Left colon (tissue), 2 donors: ENCODE data around the gene ARHGAP42. TPM values are rescaled to one million over a fixed set of nuclear protein-coding genes. Genes with fewer than 3 reads are reported as not detected.
"Not testable (repeated sequence)": the region's sequence is repeated elsewhere in the genome, so short reads cannot be mapped to it uniquely, and the experiment has no call there.

Experiments
- ATAC-seq: fragments of 200-7000 bp; cut with Tn5 transposase; one replicate; pipeline ENCODE4 v1.9.1; 2020; ENCODE audit warnings: mild to moderate bottlenecking, moderate library complexity
- DNase-seq, 2 donors: peaks; one replicate each; pipeline ENCODE4 v3.0.0-alpha.2; 2020
- intact Hi-C, 2 donors: fragments of 100-400 bp; cut with DNase I in 1 of 2; cut with micrococcal nuclease in 1 of 2; formaldehyde crosslinking; loops; one replicate each; pipeline versions ENCODE4 v1.11.2 to v1.14.0; 2022; cut with DNase I, micrococcal nuclease
- total RNA-seq, 2 donors: library from RNA; stranded (reverse); fragmentation: NEBNext Ultra II Directional; extraction: Animal tissue kit (Norgen Biotek cat#: 25700); gene quantifications; one replicate each; pipeline ENCODE4 v1.2.1, GENCODE V29; 2021
- donor health status: DM: no; HTN: no; CAD: no.
- donor health status: DM: yes; HTN: yes; CAD: no.

The ARHGAP42 gene
- total RNA-seq, 2 donors from 2014 or later = 29.0 to 44.8 TPM

DNA sequence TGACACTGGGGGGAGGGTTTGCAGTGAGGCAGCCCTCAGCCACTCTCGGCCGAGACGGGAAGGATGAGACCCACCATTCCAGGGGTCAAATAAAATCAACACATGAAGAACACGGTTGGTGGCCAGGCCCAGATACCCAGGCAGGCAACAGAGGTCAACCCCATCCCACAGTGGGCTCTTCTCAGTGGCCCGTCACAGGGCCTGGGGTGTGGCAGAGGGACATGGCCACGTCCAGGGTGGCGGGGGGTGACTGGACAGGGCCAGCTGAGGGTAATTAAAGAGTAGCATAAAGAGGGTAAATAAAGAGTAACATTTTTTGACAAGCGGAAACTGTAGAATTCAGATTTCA is 188.4 kb downstream of the ARHGAP42 start:
- ATAC-seq (no peak), DNase-seq (no peak)
- intact Hi-C loops = no loop called here

DNA sequence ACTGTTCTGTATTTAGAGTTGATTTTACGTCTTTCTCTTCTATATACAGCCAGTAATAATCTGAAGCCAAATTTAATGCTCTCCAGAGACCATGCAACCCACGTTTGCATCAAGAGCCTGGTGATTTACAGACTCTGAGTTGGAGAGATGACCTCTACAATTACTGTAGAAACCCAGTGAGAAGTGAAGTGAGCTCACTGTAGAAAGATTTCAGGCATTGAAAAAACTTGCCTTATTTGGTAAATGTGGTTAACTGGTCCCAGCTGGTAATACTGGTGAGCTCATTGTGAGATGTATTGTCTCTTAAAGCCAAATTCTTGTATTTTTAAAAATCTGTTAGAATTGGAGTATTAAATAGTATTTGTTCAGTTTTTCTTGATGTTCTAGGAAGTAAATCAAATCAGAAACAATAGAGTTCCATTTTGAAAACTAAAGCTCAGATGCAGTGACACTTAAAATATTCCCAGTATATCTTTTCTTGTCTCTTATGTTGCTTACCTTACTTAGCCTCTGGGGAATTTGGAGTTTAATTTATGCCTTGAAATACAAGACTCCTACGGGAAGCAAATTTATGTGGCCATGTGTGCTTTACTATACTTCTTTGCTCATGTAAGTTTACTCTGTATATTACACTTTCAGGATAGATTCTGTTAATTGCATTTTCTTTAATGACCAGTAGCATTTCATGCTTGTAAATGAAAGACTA is 189.9 kb downstream of the ARHGAP42 start:
- ATAC-seq = no peak
- no peak for DNase-seq
- intact Hi-C loops = no loop called here

DNA sequence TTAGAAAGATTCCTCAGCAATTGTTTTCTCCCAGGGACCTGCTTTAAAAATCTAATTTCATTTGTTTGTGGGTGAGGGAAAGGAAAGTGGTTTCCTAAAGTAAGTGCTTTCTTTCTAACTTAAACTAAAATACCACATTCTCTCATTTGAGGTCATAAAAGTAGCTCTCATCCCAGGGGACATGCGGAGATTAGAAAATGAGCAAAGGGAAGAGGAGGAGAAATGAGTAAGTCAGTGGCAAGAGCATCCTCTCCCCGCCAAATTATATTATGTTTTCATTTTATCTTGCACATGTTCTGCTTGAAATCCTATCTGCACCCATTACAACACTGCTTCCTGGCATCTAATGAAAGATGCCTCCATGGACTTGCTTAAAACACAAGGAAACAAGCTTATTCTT is 191.4 kb downstream of the ARHGAP42 start:
- ATAC-seq = no peak
- no peak for DNase-seq
- intact Hi-C loops = no loop called here

DNA sequence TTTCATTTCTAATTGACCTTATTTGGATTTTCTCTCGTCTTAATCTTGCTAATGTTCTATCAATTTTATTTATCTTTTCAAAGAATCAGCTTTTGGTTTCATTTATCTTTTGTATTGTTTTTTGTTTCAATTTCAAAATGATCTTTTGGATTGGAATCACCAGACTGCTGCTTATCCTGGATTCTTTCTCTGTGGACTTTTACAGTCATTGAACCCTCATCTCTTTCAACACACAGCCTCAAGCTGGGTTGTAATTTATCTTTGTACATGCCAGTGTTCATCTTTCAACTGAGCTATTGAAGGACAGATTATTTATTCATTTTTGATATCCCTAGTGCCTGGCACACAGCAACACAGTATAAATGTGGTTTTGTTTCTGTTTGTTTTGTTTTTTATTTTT is 195.9 kb downstream of the ARHGAP42 start:
- ATAC-seq = no peak

DNA sequence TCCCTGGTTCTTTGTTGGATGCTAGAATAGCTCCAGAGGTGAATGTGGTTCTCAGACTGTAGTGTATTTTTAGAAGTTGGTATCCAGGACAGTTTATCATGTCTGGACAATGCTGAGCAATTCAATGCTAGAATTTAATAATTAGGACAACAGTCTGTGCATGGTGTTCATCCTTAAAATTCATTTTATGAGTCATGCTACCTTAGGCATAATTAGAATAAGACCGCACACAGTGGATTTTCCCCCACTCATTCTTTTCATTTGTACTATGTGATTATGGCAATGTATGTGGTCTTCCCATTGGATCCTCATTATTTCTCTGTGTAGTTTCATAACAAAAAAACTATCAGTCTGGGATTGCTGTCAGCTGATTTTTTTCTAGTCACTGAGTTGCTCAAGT is 196.7 kb downstream of the ARHGAP42 start:
- intact Hi-C loops = no loop called here
- no peak for DNase-seq
- ATAC-seq = no peak

More for the DNA sequence above, 195.9 kb downstream of the ARHGAP42 start:
- intact Hi-C loops = no loop called here
- DNase-seq = no peak

DNA sequence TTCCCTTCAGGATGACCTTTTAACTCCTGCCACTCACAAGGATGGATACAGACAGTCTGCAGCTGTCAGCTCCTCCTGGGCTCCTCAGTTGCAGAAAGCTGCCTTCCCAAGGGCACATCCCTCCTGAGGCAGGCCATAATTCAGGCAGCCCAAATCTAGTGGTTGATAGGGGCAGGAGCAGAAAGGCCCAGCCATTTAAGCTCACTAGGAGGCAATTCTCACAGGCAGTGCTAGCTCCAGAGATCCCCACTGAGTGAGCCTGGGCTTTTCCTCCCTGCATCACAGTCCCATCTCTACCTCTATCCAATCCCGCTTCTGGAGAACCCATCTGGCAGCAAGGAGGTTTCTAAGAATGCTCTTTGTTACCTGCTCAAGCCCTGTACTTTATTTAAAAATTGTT is 200.6 kb downstream of the ARHGAP42 start:
- ATAC-seq (no peak), DNase-seq (no peak)
- intact Hi-C loops = no loop called here

DNA sequence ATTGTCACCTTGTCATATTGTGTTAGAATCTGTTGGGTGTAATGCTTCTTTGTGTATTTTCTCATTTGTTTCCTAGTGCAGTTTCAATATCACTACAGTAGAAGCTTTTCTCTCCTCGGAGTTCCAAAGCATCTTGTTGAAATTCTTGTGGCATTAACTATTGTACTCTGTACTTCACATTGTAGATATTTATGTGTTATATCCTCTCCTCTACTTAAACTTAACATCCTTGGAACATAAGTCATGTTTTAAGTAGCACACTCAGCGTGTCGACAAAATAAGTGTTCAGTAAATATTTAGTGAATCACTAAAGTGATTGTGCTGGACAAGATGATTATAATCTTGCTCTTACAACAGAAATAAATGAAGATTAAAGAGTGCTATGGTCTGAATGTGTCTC is 201.7 kb downstream of the ARHGAP42 start:
- DNase-seq (no peak), ATAC-seq (no peak)
- intact Hi-C loops = no loop called here

DNA sequence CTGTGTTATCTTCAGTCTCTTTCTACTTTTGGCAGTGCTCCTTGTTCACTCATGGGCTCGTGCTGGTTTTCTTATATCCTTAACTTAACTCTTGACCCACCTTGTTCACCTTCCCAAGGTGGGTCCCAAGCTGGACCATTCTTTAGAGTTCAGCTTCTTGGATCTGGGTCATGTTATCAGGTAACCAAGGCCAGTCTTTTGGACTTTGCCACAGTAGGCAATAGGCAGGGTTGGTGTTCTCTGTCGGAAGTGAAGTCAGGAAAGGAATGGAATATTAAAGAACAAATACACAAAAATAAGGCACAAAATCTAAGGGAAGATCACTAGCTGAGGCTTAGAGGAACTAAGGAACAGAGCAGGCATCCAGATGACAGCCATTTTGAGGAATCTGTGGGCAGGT is 202.7 kb downstream of the ARHGAP42 start:
- no peak for DNase-seq
- ATAC-seq = no peak
- intact Hi-C loops = no loop called here

DNA sequence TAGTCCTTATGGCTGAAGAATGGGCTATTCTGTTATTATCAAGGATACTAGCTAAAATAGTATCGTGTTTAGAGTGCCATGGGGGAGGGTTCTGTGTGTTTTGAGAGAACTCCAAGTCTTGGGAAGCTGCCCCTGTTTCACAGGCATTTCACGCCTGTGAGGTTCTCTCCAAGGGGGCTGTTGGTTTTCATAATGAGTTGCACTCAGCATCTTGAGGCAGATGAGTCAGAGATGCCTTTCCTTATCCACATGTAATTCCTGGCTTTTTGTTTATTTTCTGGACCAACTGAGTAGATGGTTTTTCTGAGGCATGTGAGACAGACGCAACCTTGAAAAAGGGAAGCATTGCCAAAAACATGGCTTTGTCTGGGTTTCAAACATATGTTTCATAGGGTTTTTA is 203.7 kb downstream of the ARHGAP42 start:
- intact Hi-C loops = no loop called here
- ATAC-seq (no peak), DNase-seq (no peak)

DNA sequence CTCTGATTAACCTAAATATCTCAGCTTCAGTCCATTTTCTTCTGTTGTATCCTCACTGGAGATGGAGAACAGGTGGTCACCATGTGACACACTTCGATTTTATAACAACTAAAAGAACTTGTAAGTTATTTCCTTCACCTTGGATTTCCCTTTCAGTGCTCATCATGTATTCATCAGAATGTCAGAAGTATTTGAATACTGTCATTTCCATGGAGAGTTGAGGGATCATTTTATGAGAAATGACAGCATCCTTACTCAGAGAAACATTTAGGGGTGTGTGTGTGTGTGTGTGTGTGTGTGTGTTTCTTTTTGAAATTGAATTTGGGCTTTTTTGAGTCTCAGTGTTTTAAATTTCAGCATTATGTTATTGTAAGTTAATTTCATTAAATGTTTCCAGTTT is 205.8 kb downstream of the ARHGAP42 start:
- ATAC-seq = no peak
- intact Hi-C loops = no loop called here
- no peak for DNase-seq

DNA sequence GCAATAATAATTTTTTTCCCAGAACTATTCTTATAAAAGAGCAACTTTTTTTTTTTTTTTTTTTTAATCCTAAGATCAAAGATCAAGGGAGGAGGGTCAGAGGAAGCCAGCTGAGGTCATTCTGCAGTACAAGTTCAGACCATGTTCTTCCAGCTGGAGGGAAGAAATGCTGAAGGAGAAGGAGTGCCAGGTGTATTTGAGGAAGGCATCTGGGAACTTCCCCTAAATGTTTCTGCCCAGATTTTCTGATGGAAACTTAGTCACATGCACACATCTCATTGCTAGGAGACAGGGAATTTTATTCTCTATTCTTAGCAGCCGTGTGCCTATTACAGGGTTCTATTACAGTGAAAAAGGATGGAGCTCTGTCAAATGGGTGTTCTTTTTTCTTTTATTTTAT is 208.4 kb downstream of the ARHGAP42 start:
- DNase-seq (no peak), ATAC-seq (no peak)
- intact Hi-C loops = no loop called here

DNA sequence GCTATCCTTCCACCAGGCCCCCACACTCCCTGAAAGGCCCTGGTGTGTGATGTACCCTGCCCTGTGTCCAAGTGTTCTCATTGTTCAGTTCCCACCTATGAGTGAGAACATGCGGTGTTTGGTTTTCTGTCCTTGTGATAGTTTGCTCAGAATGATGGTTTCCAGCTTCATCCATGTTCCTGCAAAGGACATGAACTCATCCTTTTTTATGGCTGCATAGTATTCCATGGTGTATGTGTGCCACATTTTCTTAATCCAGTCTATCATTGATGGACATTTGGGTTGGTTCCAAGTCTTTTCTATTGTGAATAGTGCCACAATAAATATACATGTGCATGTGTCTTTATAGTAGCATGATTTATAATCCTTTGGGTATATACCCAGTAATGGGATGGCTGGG is 208.9 kb downstream of the ARHGAP42 start:
- intact Hi-C loops, DNase-seq, ATAC-seq: not testable (repeated sequence)

DNA sequence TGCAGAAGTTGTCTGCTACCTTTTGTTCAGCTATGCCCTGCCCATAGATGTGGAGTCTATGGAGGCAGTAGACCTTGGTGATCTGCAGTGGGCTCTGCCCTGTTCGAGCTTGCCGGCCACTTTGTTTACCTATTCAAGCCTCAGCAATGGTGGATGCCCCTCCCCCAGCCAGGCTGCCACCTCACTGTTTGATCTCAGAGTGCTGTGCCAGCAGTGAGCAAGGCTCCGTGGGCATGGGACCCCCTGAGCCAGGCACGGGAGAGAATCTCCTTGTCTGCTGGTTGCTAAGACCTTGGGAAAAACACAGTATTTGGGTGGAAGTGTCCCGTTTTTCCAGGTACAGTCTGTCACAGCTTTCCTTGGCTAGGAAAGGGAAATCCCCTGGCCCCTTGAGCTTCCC is 214.4 kb downstream of the ARHGAP42 start:
- intact Hi-C loops = not testable (repeated sequence)

DNA sequence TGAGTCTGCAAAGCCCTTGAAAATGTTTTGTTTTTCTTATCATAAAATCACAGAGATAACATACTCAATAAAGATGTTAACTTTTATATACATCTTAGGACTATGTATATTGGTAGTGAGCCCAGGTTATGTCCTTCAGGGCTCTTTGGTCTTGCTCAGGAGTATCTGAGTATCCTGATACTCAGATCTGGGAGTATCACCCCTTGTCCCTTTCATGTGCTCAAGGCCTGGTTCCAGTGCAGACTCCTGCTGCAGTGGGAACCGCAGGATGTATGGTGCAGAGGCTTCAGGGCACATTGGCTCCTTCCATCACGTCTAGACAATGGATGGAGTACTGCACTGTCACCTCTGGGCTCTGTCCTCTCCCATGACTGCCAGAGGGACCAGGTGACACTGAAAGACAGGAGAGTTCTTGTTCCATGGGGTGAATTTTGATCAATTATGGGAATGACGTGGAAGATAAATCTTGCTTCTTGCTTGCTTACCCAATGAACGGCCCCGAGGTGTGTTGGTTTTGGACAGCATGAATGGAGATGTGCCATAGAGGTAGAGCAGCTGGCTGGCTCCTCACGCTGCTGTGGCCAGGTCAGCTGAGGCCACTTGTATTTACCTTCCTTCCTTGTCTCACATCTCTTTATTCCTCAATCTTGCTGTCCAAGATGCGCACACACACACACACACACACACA is 215.5 kb downstream of the ARHGAP42 start:
- no peak for ATAC-seq
- no peak for DNase-seq
- intact Hi-C loops = no loop called here

More for the DNA sequence above, 214.4 kb downstream of the ARHGAP42 start:
- not testable (repeated sequence) for DNase-seq, ATAC-seq

DNA sequence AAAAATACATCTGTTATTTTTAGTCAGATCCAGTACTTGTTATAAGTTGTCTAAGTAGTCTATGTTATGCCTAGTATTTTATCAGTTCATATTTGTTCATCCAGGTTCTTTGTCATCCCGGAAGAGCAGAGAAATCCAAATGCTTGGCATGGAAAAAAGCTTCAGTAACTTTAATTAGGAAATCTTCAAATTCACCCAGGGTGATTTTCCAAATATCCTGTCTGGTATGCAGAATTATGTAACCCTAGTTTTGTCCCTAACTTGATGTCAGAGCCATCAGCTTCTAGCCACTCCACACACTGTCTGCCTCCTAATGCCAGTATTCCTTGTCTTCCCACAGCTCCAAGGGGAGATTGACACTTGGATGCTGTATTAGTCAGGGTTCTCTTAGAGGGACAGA is 216.2 kb downstream of the ARHGAP42 start:
- intact Hi-C loops = no loop called here
- ATAC-seq (no peak), DNase-seq (no peak)

DNA sequence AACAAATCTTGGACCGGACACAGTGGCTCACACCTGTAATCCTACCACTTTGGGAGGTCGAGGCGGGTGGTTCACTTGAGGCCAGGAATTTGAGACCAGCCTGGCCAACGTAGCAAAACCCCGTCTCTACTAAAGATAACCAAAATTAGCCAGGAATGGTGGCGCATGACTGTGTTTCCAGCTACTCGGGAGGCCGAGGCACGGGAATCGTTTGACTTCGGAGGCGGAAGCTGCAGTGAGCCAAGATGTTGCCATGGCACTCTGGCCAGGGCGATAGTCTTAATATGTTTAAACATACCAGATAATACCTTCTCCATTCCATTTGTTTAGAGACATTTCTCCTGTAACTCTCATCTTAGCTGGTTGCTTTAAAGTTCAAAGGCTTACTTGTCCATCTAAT is 218.6 kb downstream of the ARHGAP42 start:
- DNase-seq = no peak
- ATAC-seq = no peak
- intact Hi-C loops = no loop called here

DNA sequence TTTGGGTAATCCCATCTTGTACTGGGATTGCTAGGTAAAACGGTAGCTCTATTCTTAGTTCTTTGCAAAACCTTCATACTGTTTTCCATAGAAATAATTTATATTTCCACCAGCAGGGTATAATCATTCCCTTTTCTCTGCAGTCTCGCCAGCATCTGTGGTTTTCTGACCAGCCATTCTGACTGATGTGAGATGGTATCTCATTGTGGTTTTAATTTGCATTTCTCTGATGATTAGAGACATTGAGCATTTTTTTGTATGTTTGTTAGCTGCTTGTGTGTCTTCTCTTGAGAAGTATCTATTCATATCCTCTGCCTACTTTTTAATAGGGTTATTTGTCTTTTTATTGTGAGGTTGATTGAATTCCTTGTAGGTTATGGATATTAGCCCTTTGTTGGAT is 221.7 kb downstream of the ARHGAP42 start:
- intact Hi-C loops = no loop called here
- DNase-seq (no peak), ATAC-seq (no peak)

DNA sequence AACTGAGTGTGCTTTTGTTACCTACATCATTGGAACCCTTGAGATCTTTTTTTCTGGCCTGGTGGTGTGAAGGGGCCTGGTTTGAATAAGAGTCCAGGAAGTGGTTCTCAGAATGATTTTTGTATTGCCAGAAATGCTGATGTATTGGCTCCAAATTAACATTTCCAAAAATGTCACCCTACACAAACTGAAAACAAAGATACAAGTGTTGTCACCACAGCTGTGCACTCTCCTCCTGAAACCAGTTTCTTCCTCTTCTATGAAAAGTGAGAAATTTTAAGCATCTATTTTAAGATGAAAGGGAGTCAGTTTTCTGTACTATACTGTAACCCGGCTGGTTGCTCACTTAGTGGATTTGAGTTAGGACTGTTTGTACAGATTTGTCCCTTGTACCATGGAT is 223.7 kb downstream of the ARHGAP42 start:
- DNase-seq (no peak), ATAC-seq (no peak)
- intact Hi-C loops = no loop called here

DNA sequence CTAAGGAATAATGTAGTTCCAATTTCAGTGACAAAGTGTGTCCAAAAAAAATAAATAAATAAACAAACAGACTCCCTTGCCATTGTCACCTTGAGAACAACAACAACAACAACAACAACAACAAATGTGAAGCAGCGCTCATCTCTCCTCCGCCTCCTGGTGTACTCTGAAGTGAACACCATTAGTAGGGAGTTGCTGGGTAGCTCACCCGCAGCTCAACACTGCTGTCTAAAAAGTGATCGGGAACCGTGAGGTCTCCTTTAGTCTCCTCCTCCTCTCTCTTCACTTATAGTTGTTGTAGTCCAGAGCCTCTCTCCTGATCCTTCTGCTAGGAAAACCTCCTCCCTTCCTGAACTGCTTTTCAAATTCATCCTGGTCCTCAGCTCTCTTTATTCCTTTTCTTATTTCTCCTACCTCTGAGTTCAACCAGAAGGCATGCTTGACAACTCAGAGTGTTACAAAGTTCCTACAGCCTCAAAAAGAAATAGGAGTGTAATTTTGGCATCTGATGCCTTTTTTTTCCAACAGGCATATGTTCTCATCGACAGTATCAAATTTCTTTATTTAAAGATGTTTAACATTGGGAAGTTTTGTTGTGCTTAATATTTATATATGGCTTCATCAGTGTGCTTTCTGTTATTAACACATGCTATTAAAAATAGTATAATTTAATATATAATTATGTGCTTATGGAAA is 227.5 kb downstream of the ARHGAP42 start:
- intact Hi-C loops = no loop called here
- DNase-seq (no peak), ATAC-seq (no peak)
